ENCODE measurements around the gene FZD1.

GRCh38 chr7:91293136-91293535 is 28.9 kb downstream of the FZD1 start:
- TF ChIP-seq CTCF (IDR thresholded peaks at IDR 0.05) (no peak), POLR2A (IDR thresholded peaks at IDR 0.05) (no peak)
